ENCODE results near the gene KRTAP25-1.

KRTAP25-1 gene

GRCh38 chr21:30245061-30245460 is 44.3 kb downstream of the KRTAP25-1 start:
- no peak for TF ChIP-seq CTCF (IDR thresholded peaks at IDR 0.05; ENCODE audit: low read depth, low read length)
- in situ Hi-C loops (cut with HindIII; ENCODE audit: low sequenced_read_pairs): no loop called here
- H3K4me3 ChIP-seq (ENCODE audit: low read depth, low read length): no peak overlapping the region
- no peak for DNase-seq (ENCODE audit: low read depth, low spot score)

GRCh38 chr21:30243691-30244090 is 45.6 kb downstream of the KRTAP25-1 start:
- no peak for TF ChIP-seq CTCF (IDR thresholded peaks at IDR 0.05; ENCODE audit: low read depth, low read length)
- in situ Hi-C loops (cut with HindIII; ENCODE audit: low sequenced_read_pairs): no loop called here
- H3K4me3 ChIP-seq (ENCODE audit: low read depth, low read length): no peak overlapping the region
- no peak for DNase-seq (ENCODE audit: low read depth, low spot score)

- no peak overlapping the region for H3K4me3 ChIP-seq (ENCODE audit: low read depth, low read length)
- no peak for TF ChIP-seq CTCF (IDR thresholded peaks at IDR 0.05; ENCODE audit: low read depth, low read length)
- in situ Hi-C loops (cut with HindIII; ENCODE audit: low sequenced_read_pairs): no loop called here
- no peak for DNase-seq (ENCODE audit: low read depth, low spot score)
Measured at GRCh38 chr21:30240661-30241060, 48.7 kb downstream of the KRTAP25-1 start.

Measured in astrocyte of the spinal cord (primary cell).